ENCODE measurements around the gene SHKBP1. TPM values are rescaled to one million over a fixed set of nuclear protein-coding genes. Genes with fewer than 3 reads are reported as not detected.

The SHKBP1 gene
- total and polyA plus RNA-seq, 10 of the 15 experiments (the other 5 are each of a cell fraction or from before 2014, with no cell fraction given): 2.3 to 123 (median 67.0) TPM

DNA sequence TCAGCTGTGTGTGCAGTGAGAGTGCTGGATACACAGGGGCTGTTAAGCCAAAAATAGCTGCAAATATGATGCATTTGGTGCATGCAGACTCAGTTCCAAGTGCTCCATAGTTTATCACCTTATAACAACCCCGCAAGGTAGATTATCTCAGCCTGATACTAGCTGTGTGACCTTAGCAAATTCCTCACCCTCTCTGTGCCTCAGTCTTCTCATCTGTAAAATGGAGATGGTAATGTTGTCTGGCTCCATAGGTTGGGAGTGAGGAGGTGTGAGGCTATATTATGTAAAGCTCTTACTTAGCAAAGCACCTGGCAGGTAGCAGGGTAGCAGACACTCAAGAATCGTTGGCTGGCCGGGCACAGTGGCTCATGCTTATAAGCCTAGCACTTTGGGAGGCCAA is 23.8 kb upstream of the SHKBP1 start (continued):
- no peak for TF ChIP-seq ZBTB11 (CRISPR knock-in tag; IDR thresholded peaks at IDR 0.05)
- no peak for TF ChIP-seq SUPT20H (IDR thresholded peaks at IDR 0.05; ENCODE audit: borderline replicate concordance, control insufficient read depth, low read depth, low read length)

- WGBS (ENCODE audit: insufficient coverage, insufficient replicate concordance, low lambda C conversion rate, missing lambda C conversion rate): 35% methylated on average over 64 of the region's 69 CpGs
- no peak overlapping the region for H3K4me2 ChIP-seq (ENCODE audit: control insufficient read depth, insufficient read depth)
- no peaks in the 10 kb centered on the region for H3K9me3 ChIP-seq (replicated peaks; ENCODE audit: control insufficient read depth, insufficient read depth, low read length)
- POLR2A ChIA-PET: no interaction called here
- in situ Hi-C loops (cut with MboI) (no loop called here), intact Hi-C loops (cut with micrococcal nuclease; ENCODE audit: unreplicated experiment) (no loop called here)
- BruUV-seq (replicated peaks): no TSS peak
- no peaks in the 10 kb centered on the region for H4K20me1 ChIP-seq (ENCODE audit: control insufficient read depth, insufficient read depth)
- TF ChIP-seq NFYA (IDR thresholded peaks at IDR 0.05; ENCODE audit: borderline replicate concordance, low read depth, low read length) (no peak), SUPT20H (IDR thresholded peaks at IDR 0.05; ENCODE audit: borderline replicate concordance, control insufficient read depth, low read depth, low read length) (no peak), MYB (IDR thresholded peaks at IDR 0.05; ENCODE audit: borderline replicate concordance, low read depth, low read length) (no peak), JUND (IDR thresholded peaks at IDR 0.05; ENCODE audit: low read depth, low read length) (no peak)
- TF ChIP-seq, protein P1, sequence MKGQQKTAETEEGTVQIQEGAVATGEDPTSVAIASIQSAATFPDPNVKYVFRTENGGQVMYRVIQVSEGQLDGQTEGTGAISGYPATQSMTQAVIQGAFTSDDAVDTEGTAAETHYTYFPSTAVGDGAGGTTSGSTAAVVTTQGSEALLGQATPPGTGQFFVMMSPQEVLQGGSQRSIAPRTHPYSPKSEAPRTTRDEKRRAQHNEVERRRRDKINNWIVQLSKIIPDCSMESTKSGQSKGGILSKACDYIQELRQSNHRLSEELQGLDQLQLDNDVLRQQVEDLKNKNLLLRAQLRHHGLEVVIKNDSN (IDR thresholded peaks at IDR 0.05; ENCODE audit: borderline replicate concordance, extremely low read length, insufficient read depth, low read depth, low read length): no peak
- FAIRE-seq: no peak
- H3K79me2 ChIP-seq (ENCODE audit: control insufficient read depth, insufficient read depth, low read length): no peaks in the 10 kb centered on the region
- CTCF ChIA-PET: interaction anchor here (2.0 kb wide), 1 partner anchor 249 kb away, joined by 6 read pairs; no protein-coding TSS in a partner anchor
- H3K36me3 ChIP-seq (ENCODE audit: control insufficient read depth in 2 of 2, insufficient read depth in 2 of 2, low read length in 1 of 2): no peaks in the 10 kb centered on the region
- SMC1A ChIA-PET (ENCODE audit: uncharacterized antibody, unreplicated experiment): no interaction called here
- no peak overlapping the region for H3K4me3 ChIP-seq
- no peaks in the 10 kb centered on the region for H3K4me1 ChIP-seq (ENCODE audit: control insufficient read depth, insufficient read depth, low read length)
- peaks cover 3% of the 10 kb centered on the region in 2 experiments; a peak in 2 of 4 replicates for H3K27me3 ChIP-seq (replicated peaks in 1 of 2; ENCODE audit: control insufficient read depth in 2 of 2, insufficient read depth in 2 of 2, low read length in 1 of 2)
- H2AFZ ChIP-seq (ENCODE audit: control insufficient read depth, low read depth, low read length): no peak overlapping the region
- RAD21 ChIA-PET (ENCODE audit: unreplicated experiment): no interaction called here
- H3K27ac ChIP-seq (ENCODE audit: control insufficient read depth, insufficient read depth): no peak overlapping the region
- H3K9ac ChIP-seq (ENCODE audit: control insufficient read depth, insufficient read depth, low read length): no peak overlapping the region
- no peak for ATAC-seq
- no peak for DNase-seq (ENCODE audit: low read depth, low spot score)
Measured at GRCh38 chr19:40553885-40554857, 22.5 kb upstream of the SHKBP1 start.
